Endothelial cell of umbilical vein (primary cell): ENCODE measurements around the gene NTMT2. TPM values are rescaled to one million over a fixed set of nuclear protein-coding genes. Genes with fewer than 3 reads are reported as not detected.

ENCODE experiments used
- BruUV-seq: library from RNA; stranded (reverse); fragments of 400-500 nt; replicated peaks from 2 replicates; lab custom pipeline; 2021; lab: Mats Ljungman, UMichigan
- CTCF ChIA-PET: fragments of 300-600, 350-600 bp; sonication (Branson Sonifier 250); formaldehyde crosslinking; loops from one replicate; lab custom pipeline; 2021; ENCODE audit warnings: antibody characterized with exemption, inconsistent platforms; lab: Charles Lee
- POLR2A ChIA-PET: fragments of 300-600, 350-600 bp; sonication (Branson Sonifier 250); formaldehyde crosslinking; loops from one replicate; lab custom pipeline; 2021; ENCODE audit warnings: antibody characterized with exemption, inconsistent platforms; lab: Charles Lee
- DNase-seq: peaks from one replicate; pipeline ENCODE4 v3.0.0-alpha.2; 2011; ENCODE audit warnings: low read depth, low spot score
- FAIRE-seq: peaks from 2 replicates; lab custom pipeline; 2011; peaks lifted over from hg19 to GRCh38; lab: Jason Lieb, UNC
- H2AFZ ChIP-seq: 2 replicates; pipeline ENCODE4 v1.6.0; 2012; ENCODE audit warnings: low read depth, low read length, control low read depth, inconsistent platforms
- H3K27ac ChIP-seq: 2 replicates; pipeline ENCODE4 v1.5.1; 2011; ENCODE audit warnings: low read depth, mild to moderate bottlenecking, control low read depth, low read length, moderate library complexity; ENCODE audit not compliant: insufficient read depth
- H3K27me3 ChIP-seq, 2 experiments: 2 replicates each; pipeline versions ENCODE4 v1.6.0 to v1.6.1; 2011; ENCODE audit warnings: low read length in 2 of 2, mixed read lengths in 1 of 2; ENCODE audit not compliant: control insufficient read depth in 2 of 2, insufficient read depth in 2 of 2
- H3K36me3 ChIP-seq, 2 experiments: 2 replicates in 1 of 2; 3 replicates in 1 of 2; pipeline ENCODE4 v1.5.1; 2011; ENCODE audit warnings: low read length in 2 of 2, mild to moderate bottlenecking in 1 of 2, moderate library complexity in 1 of 2; ENCODE audit not compliant: control insufficient read depth in 2 of 2, insufficient read depth in 2 of 2; ENCODE audit errors: extremely low read depth in 1 of 2
- H3K4me1 ChIP-seq: 3 replicates; pipeline ENCODE4 v1.5.1; 2011; ENCODE audit warnings: mild to moderate bottlenecking, low read length; ENCODE audit not compliant: control insufficient read depth, insufficient read depth; ENCODE audit errors: extremely low read depth
- H3K4me2 ChIP-seq: 2 replicates; pipeline ENCODE4 v1.6.1; 2011; ENCODE audit warnings: low read length, control low read depth, mixed read lengths; ENCODE audit not compliant: insufficient read depth
- H3K4me3 ChIP-seq, 3 experiments: fragments of 200-600 bp in 1 of 3; sonication (generic), shearing (Covaris generic) in 1 of 3; replicated peaks in 1 of 3; 2 replicates each; pipeline ENCODE4 v1.5.1; 2011 to 2016; ENCODE audit warnings: control low read depth in 3 of 3, low read length in 3 of 3, mild to moderate bottlenecking in 2 of 3, inconsistent platforms in 1 of 3, low read depth in 1 of 3, moderate library complexity in 1 of 3; ENCODE audit not compliant: insufficient read depth in 1 of 3
- H3K79me2 ChIP-seq: 2 replicates; pipeline ENCODE4 v1.6.0; 2012; ENCODE audit warnings: low read length, inconsistent platforms; ENCODE audit not compliant: control insufficient read depth, insufficient read depth
- H3K9ac ChIP-seq: replicated peaks from 2 replicates; pipeline ENCODE3; 2011; ENCODE audit warnings: low read length, control low read depth; ENCODE audit not compliant: insufficient read depth; ENCODE audit errors: extremely low read depth
- H3K9me1 ChIP-seq: replicated peaks from 3 replicates; pipeline ENCODE4 v1.6.0; 2011; ENCODE audit warnings: mild to moderate bottlenecking, low read length; ENCODE audit not compliant: control insufficient read depth, insufficient read depth; ENCODE audit errors: extremely low read depth
- H3K9me3 ChIP-seq: replicated peaks from 2 replicates; pipeline ENCODE4 v1.5.1; 2012; ENCODE audit warnings: low read length, inconsistent platforms; ENCODE audit not compliant: control insufficient read depth, insufficient read depth
- H4K20me1 ChIP-seq: replicated peaks from 2 replicates; pipeline ENCODE3; 2011; ENCODE audit warnings: mild to moderate bottlenecking, low read length; ENCODE audit not compliant: control insufficient read depth, insufficient read depth; ENCODE audit errors: extremely low read depth
- CTCF ChIP-seq, 2 donors: IDR thresholded peaks; 1 replicate in 1 of 2; 2 replicates in 1 of 2; pipeline ENCODE4 v1.5.1; 2011; ENCODE audit warnings: low read length in 2 of 2, mild to moderate bottlenecking in 2 of 2, moderate library complexity in 2 of 2, control low read depth in 1 of 2, inconsistent platforms in 1 of 2, low read depth in 1 of 2; ENCODE audit not compliant: insufficient read depth in 1 of 2; ENCODE audit errors: extremely low read depth in 1 of 2
- EZH2 ChIP-seq: IDR thresholded peaks from 2 replicates; pipeline ENCODE4 v1.6.1; 2012; ENCODE audit warnings: borderline replicate concordance, low read depth, mild to moderate bottlenecking, moderate library complexity, low read length, inconsistent platforms; ENCODE audit not compliant: severe bottlenecking
- FOS ChIP-seq: IDR thresholded peaks from 2 replicates; pipeline ENCODE4 v1.6.1; 2011; ENCODE audit warnings: mild to moderate bottlenecking, low read length, moderate library complexity, borderline replicate concordance; ENCODE audit not compliant: insufficient read depth
- GATA2 ChIP-seq: IDR thresholded peaks from 2 replicates; pipeline ENCODE4 v1.7.0; 2011; ENCODE audit warnings: low read depth, mild to moderate bottlenecking, moderate library complexity, mixed read lengths, low read length; ENCODE audit not compliant: insufficient read length, insufficient read depth
- JUN ChIP-seq: IDR thresholded peaks from 2 replicates; pipeline ENCODE4 v1.6.1; 2011; ENCODE audit warnings: borderline replicate concordance, low read depth; ENCODE audit not compliant: insufficient read length, insufficient read depth
- MAX ChIP-seq: IDR thresholded peaks from 2 replicates; pipeline ENCODE4 v1.6.1; 2011; ENCODE audit not compliant: insufficient read depth, insufficient read length
- MYC ChIP-seq: IDR thresholded peaks from one replicate; pipeline ENCODE4 v1.6.1; 2011; ENCODE audit warnings: mild to moderate bottlenecking, low read depth, low read length
- POLR2A ChIP-seq: IDR thresholded peaks from 2 replicates; pipeline ENCODE4 v1.6.1; 2012; ENCODE audit warnings: low read depth, mild to moderate bottlenecking, control low read depth, low read length
- POLR2AphosphoS5 ChIP-seq: IDR thresholded peaks from 2 replicates; pipeline ENCODE4 v1.6.1; 2012; ENCODE audit warnings: low read depth, mild to moderate bottlenecking, control low read depth, low read length, moderate library complexity; ENCODE audit not compliant: insufficient read depth
- dilution Hi-C: fragments of 300-500 bp; cut with MboI; formaldehyde crosslinking; loops from one replicate; pipeline ENCODE4 v1.15.0; 2019; ENCODE audit warnings: low sequenced_read_pairs; ENCODE audit not compliant: extremely low pct_ligation_motif_present
- intact Hi-C: fragments of 100-400 bp; cut with micrococcal nuclease; formaldehyde crosslinking; loops from one replicate; pipeline ENCODE4 v1.10.0; 2022
- polyA plus RNA-seq, 4 experiments: library from polyadenylated mRNA; depleted of rRNA in 3 of 4; stranded (reverse) in 3 of 4; unstranded in 1 of 4; fragments of >200 nt; gene quantifications; 2 replicates each; pipeline versions ENCODE4 v1.2.1 to v1.2.3, GENCODE V29; 2011 to 2012; ENCODE audit warnings: missing spikeins in 1 of 4
- total RNA-seq: library from RNA; stranded (reverse); gene quantifications from 2 replicates; pipeline ENCODE4 v1.2.3, GENCODE V29; 2021

NTMT2 gene
- total and polyA plus RNA-seq, 2 donors (not counting 3 experiments of a cell fraction or from before 2014, with no cell fraction given) = not detected

- H3K27ac ChIP-seq = no peak overlapping the region
- H3K4me1 ChIP-seq = no peaks in the 10 kb centered on the region
- H2AFZ ChIP-seq = no peak overlapping the region
- H3K79me2 ChIP-seq = no peaks in the 10 kb centered on the region
- no peaks in the 10 kb centered on the region for H4K20me1 ChIP-seq
- TF ChIP-seq JUN (no peak), MAX (no peak), POLR2AphosphoS5 (no peak)
- H3K27me3 ChIP-seq = no peaks in the 10 kb centered on the region
- no TSS peak for BruUV-seq
- no peak overlapping the region for H3K4me3 ChIP-seq
- H3K9me1 ChIP-seq = no peaks in the 10 kb centered on the region
- H3K36me3 ChIP-seq = no peaks in the 10 kb centered on the region
- ChIA-PET POLR2A (no interaction called here), CTCF (no interaction called here)
- no peak for DNase-seq
- FAIRE-seq = no peak
- no peak overlapping the region for H3K4me2 ChIP-seq
- intact Hi-C loops (no loop called here), dilution Hi-C loops (no loop called here)
- no peak overlapping the region for H3K9ac ChIP-seq
- H3K9me3 ChIP-seq = no peaks in the 10 kb centered on the region
These were observed 11.8 kb upstream of the NTMT2 start for GRCh38 chr1:170133766-170134495.

GRCh38 chr1:170134521-170134920, 11.2 kb upstream of the NTMT2 start:
- H4K20me1 ChIP-seq = no peaks in the 10 kb centered on the region
- no peak overlapping the region for H3K4me2 ChIP-seq
- H3K4me1 ChIP-seq = no peaks in the 10 kb centered on the region
- intact Hi-C loops = no loop called here
- no peaks in the 10 kb centered on the region for H3K27me3 ChIP-seq
- CTCF ChIA-PET = no interaction called here
- FAIRE-seq = no peak
- no peaks in the 10 kb centered on the region for H3K79me2 ChIP-seq
- no peaks in the 10 kb centered on the region for H3K9me3 ChIP-seq
- H3K36me3 ChIP-seq = no peaks in the 10 kb centered on the region
- no peaks in the 10 kb centered on the region for H3K9me1 ChIP-seq
- POLR2A ChIA-PET = no interaction called here
- no peak overlapping the region for H2AFZ ChIP-seq
- H3K27ac ChIP-seq = no peak overlapping the region
- no peak overlapping the region for H3K9ac ChIP-seq
- DNase-seq = no peak
- no TSS peak for BruUV-seq
- dilution Hi-C loops = no loop called here
- no peak overlapping the region for H3K4me3 ChIP-seq
- TF ChIP-seq EZH2 (no peak), MAX (no peak), GATA2 (no peak), JUN (no peak), FOS (no peak), POLR2A (no peak), MYC (no peak), CTCF (IDR thresholded peaks at IDR 0.05; ENCODE audit: extremely low read depth in 1 of 2, insufficient read depth in 1 of 2, low read depth in 1 of 2, low read length in 2 of 2) (no peak), POLR2AphosphoS5 (no peak)
